ENCODE measurements around the gene KYNU.

KYNU gene

DNA sequence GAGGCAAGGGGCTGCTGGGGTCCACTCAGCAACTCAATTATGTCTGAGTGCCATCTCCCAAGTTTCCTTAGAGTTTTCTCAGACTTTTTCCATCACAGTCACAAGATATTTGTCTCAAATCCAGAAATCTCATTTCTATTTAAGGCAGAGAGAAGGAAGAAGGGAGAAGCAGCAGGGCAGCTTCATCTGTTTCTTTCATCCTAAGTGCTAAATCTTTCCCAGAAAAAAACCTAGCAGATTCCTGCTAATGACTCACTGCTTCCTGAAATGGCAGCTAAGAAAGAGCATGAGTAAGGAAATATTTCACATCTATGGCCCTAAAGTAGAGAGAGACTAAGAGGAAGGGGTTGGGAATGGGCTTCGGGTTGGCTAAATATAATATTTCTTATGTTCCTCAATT lies 88.0 kb downstream of the KYNU start:
- DNase-seq (ENCODE audit: low read depth in 2 of 2) = no peak

DNA sequence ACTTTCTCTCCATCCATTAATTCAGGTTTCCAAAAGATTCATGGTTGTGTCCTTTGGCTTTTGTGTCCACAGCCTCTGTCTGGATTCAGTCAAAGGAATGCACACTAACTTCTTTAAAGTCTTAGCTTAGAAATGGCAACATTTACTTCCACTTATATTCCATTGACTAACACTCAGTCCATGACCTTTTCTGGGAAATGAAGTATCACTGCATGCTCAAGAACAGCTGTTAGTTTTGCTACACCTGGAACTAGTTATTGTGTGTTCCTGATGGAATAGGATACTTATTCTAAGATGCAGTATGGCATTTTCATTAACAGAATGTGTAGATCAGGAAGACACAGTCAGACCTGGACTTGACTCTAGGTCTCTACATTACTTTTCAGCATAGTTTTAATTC lies 88.8 kb downstream of the KYNU start:
- DNase-seq (ENCODE audit: low read depth in 2 of 2) = no peak

DNA sequence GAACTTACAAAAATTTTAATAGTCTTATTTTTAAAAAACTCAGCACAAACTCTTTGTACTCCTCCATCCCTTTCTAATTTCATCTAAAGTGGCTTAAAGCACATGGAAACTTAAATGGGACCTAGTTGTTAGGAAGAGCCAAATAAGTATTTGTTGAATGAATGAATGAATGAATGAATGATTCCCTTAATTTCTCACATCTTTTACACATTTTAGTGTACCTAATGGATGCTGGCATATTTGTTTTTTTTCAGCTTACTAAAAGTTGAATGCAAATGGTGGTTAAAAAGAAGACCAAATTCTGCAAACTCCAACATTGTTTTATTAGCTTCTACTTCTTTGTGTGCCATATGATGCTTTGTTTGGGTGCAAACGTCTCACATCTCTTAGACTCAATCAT lies 89.6 kb downstream of the KYNU start:
- no peak for DNase-seq (ENCODE audit: low read depth in 2 of 2)

DNA sequence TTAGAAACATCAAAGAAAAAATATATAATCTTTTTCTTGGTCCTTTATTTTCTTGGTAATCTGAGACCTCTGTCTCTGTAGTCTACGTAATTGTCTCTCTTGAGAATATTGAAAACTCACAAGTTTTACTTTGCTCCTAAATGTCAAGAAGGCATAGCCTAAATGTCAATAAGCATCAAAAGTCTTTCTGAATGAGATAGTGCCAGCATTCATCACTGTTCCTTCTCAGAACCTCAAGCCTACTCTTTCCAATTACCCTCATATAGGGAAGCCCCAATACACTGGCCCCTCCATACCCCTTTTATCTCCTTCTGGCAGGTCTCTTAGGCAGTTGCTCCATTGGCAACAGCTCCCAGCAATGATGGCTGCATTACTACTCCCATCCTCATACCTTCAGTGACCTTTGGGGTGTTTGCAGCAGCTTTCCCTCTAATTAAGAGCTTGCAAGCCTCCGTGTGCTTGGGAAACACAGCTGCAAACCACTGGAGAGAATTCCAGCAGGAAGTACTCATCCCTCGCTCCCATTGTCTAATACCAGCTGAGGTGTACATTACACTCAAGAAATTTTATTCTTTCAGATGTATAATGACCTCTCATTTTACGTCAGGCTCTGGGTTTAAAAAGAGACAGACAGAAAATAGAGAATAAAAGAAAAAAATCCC lies 95.8 kb downstream of the KYNU start:
- no peak for DNase-seq (ENCODE audit: low read depth in 2 of 2)

DNA sequence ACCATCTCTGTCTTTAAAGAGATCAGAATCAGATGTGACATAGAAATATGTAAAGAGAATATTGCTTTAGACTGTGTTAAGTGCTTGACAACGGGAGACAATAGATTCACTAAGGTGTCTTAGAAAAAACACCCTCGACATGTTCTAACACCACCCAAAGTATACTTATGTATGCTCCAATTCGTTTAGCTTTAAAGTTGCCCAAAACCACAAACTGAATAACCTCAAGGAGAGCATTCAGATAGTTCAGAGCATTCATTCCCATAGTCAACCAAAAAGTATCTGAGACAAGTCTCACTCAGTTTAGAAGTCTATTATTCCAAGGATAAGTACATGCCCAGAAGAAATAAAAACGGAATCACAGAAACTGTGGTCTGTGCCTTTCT lies 96.4 kb downstream of the KYNU start:
- DNase-seq (ENCODE audit: low read depth in 2 of 2) = no peak

DNA sequence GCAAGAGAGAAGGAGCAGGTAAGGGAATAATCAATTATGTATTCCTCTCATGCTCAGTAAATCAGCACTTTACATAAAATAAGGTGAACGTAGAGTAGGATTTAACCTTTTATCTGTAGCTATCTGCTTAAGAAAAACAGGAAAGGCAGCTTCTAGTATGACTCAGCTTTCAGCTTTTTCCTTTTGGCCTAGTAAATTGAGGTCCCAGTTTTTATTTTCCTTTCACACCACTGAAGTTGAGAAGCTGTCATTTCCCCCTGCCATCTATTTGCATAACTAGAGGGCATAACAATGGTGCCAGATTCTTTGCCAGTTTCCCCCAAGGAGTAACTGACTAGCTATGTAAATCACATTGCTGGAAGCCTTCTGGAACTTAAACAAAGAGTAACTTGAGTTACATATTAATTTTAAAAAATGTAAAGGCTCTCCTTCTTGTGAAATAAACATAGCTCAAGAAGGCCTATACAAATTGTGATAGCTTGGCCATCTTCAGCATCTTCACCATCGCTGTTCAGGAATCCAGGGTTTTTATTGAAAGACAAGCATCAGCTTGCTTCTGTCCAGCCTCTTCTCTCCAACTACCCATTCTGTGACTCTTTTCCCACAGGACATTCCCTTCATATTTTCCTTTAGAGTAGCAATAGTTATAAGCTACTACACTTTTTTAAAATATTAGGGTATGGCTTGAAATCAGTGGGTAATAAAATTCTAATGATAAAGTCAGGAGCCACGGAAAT lies 97.0 kb downstream of the KYNU start:
- DNase-seq (ENCODE audit: low read depth in 2 of 2) = no peak

DNA sequence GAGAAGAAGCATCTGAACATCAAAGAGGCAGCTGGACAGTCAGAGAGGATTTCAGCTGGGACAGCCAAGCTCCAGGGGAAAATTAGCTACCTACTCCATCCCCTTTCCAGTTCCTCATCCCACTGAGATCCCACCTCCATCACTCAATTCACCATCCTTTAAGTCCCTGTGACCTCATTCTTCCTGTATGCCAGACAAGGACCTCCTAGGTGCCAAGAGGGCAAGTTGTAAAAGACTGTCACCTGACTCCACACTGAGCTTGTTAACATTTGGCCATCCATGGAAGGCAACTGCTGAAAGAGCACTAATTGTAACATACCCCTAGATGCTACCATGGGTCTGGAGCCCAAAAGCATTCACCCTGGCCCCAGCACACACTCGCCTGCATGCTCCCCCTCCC lies 97.8 kb downstream of the KYNU start:
- no peak for DNase-seq (ENCODE audit: low read depth in 2 of 2)

DNA sequence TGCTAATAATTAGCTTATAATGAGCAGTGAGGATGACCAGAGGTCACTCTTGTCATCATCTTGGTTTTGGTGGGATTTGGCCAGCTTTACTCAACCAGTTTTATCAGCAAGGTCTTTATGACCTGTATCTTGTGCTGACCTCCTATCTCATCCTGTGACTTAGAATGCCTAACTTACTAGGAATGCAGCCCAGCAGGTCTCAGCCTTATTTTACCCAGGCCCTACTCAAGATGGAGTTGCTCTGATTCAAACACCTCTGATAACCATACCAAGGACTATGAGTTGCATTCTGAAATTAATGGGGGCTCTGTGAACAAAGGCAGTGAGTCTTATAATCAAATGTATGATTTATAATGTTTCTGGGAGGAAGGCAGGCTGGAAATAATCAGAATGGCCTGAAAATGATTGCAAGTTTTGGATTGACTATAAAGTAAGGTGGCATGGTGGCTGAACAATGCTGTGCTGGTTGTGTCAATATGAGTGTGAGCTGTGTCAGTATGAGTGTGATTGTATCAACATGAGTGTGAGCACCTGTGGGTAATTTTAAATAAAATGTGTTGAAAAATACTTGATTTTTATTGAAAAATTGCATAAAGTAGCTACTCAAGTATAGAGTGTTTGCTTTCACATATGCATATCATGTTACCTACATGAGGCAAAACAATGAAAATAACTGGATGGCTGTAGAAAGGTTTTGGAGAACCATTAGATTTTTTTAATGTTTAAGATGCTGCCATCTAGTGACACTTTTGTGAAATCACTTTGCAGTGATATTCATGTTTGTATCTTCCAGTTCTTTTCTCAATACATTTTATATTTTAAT lies 103.0 kb downstream of the KYNU start:
- no peak for DNase-seq (ENCODE audit: low read depth in 2 of 2)

DNA sequence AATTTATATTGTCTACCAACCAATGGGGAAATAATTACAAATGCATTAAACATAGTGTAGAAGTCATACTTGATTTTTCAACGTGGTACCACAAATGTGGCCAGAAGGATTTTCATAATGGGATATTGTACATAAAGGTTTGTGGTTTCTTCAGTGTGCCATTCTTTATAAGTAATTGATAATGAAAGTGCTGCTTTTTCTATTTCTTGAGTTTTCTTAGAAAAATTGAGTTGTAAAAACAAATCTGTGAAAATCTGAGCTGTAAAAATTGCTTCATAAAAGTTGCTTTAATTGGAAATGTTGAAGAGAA lies 103.6 kb downstream of the KYNU start:
- no peak for DNase-seq (ENCODE audit: low read depth in 2 of 2)

DNA sequence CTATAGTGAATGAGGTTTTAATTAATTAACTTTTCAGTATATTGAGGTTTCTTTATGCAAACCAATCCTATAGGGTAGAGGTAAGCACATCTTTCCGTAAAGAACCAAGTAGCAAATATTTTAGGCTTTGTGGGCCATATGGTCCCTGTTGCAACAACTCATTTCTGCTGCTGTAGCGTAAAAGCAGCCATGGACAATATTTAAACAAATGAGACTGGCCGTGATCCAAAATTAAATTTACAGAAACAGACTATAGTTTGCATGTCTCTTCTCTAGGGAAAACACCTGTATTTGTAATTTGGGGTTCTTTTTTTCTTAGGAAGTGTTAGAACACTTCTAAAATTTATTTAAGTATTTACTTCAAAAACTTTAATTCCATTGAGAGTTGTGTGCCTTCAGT lies 104.3 kb downstream of the KYNU start:
- DNase-seq (ENCODE audit: low read depth in 2 of 2) = no peak

DNA sequence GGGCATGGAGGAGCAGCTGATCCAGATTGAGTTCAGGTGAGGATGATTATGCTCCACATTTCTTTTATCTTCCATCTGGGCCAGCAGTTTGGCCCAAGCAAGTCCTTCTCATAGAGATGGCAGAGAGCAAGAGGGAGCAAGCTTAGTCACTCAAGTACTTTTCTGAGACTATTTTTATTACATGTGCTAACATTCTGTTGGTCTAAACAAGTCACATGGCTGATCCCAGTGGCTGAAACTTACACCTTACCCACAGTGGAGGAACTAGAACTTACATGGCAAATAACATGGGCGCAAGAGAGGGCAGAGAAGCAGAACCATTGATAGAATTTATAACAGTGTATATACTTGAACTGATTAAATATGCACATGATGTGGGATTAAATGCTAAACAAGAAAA lies 105.7 kb downstream of the KYNU start:
- no peak for DNase-seq (ENCODE audit: low read depth in 2 of 2)

DNA sequence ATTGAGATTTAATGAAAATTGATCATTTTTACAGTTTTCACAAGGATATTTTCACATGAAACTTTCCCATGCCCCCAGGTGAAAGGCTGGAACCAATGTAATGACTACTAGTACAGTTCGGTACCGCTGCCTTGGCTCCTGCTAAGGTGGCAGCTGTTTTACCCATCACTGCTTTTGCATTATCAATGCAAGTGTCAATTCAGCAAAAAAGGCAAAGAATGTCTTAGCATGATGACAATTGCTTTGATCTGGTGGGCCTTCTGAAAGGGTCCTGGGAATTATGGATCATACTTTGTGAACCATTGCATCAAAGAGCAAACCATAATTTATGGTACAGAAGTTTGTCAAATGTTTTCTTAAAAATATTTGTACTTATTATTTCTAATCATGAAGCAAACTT lies 107.2 kb downstream of the KYNU start:
- DNase-seq (ENCODE audit: low read depth in 2 of 2) = no peak

DNA sequence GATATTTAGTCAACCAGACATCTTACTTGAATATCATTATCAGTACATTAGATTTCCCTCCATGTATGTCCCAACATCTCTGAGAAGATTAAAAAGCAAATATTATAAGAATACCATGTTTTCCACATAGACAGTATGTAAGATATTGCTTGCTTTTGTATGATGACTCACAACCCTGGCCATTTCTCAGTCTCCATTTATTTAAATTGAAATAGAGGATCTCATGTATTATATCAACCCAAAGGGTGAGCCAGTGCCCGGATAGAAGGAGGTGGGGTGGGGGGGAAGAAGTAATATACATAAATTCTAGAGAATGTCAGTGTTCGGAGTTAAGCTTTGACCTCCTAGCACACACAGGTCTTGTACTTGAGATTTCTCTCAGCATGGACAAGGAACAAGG lies 109.6 kb downstream of the KYNU start:
- no peak for DNase-seq (ENCODE audit: low read depth in 2 of 2)

DNA sequence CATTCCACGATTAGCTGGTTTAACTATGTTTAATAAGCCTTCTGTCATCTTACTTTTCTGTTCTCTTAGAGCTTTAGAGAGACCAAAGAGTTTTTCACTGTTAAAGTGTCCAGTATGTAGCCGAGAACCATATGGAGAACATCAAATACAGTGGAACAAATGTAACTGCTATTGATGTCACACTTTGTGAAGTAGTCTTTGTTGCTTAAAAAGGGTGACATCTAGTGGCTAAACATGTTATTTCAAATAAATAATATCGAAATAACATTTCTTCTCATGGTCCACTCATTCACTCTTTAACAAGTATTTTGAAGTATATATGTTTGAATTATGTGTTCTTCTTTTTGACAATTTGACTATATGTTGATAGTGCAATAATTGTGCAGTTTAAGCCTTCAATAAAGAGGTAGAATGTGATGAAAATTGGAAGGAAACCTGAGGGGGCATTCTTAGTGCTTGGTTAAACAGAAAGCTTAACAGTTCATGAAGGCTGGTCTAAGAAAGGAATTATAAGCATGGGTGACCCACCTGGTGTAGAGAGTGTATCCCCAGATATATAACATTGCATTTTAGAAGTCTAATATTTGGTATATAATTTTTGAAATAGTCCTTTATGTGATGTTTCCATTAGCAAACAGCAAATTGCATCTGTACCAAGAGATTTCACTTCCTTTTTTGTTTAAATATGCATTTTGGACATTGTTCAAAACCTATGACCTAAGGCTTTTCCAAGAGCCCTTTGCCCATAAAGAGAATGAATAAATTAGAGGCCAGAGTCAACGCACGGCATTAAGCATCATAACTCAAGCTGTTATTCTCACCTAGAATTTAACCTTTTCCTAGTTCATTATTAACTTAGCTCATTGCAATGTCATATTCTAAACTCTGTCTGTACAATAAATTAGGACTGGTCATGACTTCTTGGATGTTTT lies 112.1 kb downstream of the KYNU start:
- DNase-seq (ENCODE audit: low read depth in 2 of 2) = no peak

DNA sequence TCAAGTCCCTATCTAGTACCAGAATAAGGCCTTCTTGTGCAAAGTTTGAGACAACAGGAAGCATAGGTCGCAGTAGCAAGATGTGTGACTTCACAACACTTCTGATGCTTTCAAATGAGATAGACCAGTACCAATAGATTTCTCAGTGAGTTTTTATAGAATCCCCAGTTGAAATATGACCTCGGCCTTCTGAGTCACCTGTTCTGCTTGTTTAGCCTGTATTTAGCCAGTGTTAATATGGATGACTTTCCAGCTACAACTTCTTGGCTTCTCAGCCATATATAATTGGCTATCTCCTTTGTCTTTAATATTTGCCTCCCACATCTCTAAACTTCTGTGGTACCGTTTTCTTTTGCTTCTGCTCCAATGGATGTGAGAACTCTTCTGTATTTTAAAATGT lies 113.8 kb downstream of the KYNU start:
- DNase-seq (ENCODE audit: low read depth in 2 of 2) = no peak

DNA sequence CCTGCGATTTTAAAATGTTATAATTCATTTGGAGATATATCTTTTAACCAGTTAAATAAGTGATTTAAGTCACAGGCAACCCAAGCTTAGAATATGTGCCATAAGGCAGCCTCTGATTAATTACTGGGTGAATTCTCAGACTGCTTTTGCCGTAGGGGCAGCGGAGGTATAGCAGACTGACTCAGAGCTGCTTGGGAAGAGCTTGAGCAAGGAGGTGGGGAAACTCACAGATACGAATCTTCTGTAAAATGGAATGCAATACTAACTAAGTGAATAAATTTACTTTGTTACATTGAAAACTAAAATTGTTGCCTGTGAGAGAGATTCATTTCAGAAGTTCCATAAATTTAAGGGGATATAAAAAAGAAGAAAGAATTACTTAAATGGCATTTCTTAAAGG lies 115.4 kb downstream of the KYNU start:
- DNase-seq (ENCODE audit: low read depth in 2 of 2) = no peak

DNA sequence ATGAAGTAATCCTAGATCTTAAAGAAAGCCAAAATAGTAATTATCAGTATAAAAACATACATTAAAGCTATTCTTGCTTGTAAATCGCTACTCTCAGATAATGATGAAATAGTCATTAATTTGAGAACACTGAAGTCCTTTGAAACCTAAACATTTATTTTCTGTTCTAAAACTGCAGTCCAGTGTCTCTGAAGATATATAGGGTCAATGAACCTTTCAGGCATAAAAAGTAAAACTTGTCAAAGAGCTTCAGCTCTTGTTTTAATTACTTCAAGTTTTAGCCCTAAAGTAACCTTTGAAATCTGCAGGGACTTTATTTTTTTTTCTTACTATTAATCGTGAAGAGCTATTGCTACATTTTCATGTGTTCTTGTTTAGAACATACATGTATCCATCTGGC lies 116.3 kb downstream of the KYNU start:
- DNase-seq (ENCODE audit: low read depth in 2 of 2) = no peak

DNA sequence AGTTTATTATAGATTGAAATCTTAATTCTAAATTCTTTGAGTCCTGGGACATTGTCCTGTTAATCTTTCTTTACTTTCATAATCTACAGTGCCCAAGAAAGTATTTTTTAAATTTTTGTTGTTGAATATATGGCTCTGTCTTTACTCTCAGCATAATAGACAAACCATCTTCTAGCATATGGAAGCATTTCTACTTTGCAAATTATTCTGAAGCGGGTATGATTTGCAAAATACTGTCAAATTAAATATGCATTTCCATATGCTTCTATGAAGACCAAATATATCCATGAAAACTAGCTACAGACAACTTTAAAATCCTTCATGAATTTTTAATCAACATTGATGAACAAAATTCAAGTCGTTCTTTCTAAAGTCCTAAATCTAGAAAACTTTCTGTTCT lies 117.2 kb downstream of the KYNU start:
- DNase-seq (ENCODE audit: low read depth in 2 of 2) = no peak

DNA sequence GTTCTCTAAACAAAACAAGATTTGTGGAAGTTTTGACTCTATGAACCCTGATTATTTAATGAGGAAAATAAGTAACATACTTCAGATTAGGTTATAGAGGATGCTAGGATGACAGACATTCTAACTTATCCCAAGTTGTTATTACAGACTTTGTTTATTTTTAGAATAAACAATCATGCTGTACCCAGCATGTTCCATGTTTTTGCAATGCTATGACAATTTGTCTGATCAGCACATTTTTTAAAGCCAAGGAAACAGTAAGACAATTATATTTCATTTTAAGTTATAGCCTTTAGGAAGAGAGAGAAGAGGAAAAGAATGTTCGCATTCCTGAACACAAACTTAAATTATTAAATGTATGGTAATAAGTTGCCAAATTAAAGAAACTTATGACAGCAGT lies 119.8 kb downstream of the KYNU start:
- DNase-seq (ENCODE audit: low read depth in 2 of 2) = no peak

DNA sequence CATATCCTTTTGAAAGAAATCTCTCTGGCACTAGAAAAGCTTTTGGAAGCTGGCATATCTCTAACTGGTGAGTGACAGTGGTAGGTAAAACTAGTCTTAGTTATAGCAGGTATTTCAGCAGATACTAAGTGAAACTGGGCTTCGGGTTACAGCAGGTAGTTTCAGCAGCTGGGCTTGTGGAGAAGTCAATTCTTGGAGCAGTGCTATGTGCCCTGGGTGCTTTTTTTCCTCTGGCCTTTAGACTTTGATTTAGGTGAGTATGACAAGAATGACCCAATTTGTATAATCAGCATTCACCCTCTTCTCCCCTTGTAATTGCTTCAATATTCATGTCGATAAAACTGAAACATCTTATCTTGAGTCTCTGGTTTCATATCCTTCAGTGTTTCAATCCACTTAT lies 123.1 kb downstream of the KYNU start:
- DNase-seq (ENCODE audit: low read depth in 2 of 2) = no peak

DNA sequence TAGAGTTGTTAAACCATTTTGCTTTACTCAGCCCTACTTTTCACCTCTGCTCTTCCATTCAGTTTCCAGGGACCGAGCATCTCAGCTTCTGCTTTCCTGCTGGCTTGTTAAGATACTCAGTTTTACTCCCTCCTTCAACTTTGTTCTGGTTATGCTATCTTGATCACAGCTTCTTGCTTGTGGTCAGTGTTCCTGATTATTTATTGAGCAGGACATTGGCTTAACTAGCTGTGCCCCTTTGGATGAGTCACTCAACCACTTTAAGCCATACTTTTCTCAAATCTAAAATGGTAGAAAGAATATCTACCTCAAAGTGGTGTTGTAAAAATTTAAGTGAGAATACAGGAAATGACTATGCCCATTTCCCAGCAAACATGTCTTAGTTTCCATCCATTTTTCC lies 124.0 kb downstream of the KYNU start:
- no peak for DNase-seq (ENCODE audit: low read depth in 2 of 2)

DNA sequence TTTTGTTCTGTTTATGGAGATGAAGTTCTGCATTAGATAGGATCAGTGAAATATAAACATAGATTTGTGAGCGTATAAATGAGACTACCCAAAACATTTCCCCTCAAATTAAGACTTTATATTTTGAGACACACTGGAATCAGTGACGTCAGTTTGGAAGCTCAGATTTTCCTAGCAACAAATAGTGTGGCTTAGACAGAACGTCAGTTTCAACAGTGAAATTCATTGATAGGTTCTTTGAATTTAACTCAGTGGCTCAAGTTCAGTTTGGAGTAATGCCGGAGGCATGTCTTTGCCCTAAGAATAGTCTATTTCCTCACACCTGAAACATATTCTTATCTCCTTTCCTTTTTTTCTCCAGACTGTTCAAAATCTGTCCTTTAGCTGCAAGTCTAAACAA lies 138.2 kb downstream of the KYNU start:
- no peak for DNase-seq (ENCODE audit: low read depth in 2 of 2)
